GM13976 (cell line): ENCODE measurements around the gene NUDT1.

Source experiments
- DNase-seq: peaks from one replicate; pipeline ENCODE4 v3.0.0; 2012; ENCODE audit warnings: low spot score
- CTCF ChIP-seq: IDR thresholded peaks from 2 replicates; pipeline ENCODE4 v1.5.1; 2012; ENCODE audit warnings: borderline replicate concordance, mild to moderate bottlenecking; ENCODE audit not compliant: insufficient read depth; ENCODE audit errors: extremely low read depth, missing control alignments, control extremely low read depth
- in situ Hi-C: fragments of 300-500 bp; cut with MboI; formaldehyde crosslinking; loops from one replicate; pipeline ENCODE4 v1.12.0; 2022; ENCODE audit warnings: low sequenced_read_pairs, mixed read lengths, inconsistent platforms; ENCODE audit not compliant: unreplicated experiment

NUDT1 gene

GRCh38 chr7:2217716-2218443, 24.1 kb upstream of the NUDT1 start:
- in situ Hi-C loops, result no loop called here
- no peak for DNase-seq
- no peak for TF ChIP-seq CTCF

- DNase-seq, result no peak
- in situ Hi-C loops, result no loop called here
- TF ChIP-seq CTCF, result no peak
Measured at GRCh38 chr7:2218444-2218785, 23.6 kb upstream of the NUDT1 start.

GRCh38 chr7:2219136-2219535, 22.9 kb upstream of the NUDT1 start:
- DNase-seq, result no peak
- TF ChIP-seq CTCF, result no peak
- in situ Hi-C loops, result no loop called here

- no peak for DNase-seq
- no peak for TF ChIP-seq CTCF
- in situ Hi-C loops, result no loop called here
Measured at GRCh38 chr7:2219606-2220005, 22.4 kb upstream of the NUDT1 start.

GRCh38 chr7:2220030-2220429, 22.0 kb upstream of the NUDT1 start:
- no peak for DNase-seq
- in situ Hi-C loops, result no loop called here
- no peak for TF ChIP-seq CTCF

- DNase-seq, result no peak
- in situ Hi-C loops, result no loop called here
- TF ChIP-seq CTCF, result no peak
Measured at GRCh38 chr7:2220506-2220905, 21.5 kb upstream of the NUDT1 start.
